DMS79 (cell line): ENCODE data around the gene PITHD1.
"Not testable (repeated sequence)": the region's sequence is repeated elsewhere in the genome, so short reads cannot be mapped to it uniquely, and the experiment has no call there.

ENCODE experiments used
- DNase-seq: peaks from one replicate; lab custom pipeline; 2025; lab: John Stamatoyannopoulos, UW

The PITHD1 gene

DNA sequence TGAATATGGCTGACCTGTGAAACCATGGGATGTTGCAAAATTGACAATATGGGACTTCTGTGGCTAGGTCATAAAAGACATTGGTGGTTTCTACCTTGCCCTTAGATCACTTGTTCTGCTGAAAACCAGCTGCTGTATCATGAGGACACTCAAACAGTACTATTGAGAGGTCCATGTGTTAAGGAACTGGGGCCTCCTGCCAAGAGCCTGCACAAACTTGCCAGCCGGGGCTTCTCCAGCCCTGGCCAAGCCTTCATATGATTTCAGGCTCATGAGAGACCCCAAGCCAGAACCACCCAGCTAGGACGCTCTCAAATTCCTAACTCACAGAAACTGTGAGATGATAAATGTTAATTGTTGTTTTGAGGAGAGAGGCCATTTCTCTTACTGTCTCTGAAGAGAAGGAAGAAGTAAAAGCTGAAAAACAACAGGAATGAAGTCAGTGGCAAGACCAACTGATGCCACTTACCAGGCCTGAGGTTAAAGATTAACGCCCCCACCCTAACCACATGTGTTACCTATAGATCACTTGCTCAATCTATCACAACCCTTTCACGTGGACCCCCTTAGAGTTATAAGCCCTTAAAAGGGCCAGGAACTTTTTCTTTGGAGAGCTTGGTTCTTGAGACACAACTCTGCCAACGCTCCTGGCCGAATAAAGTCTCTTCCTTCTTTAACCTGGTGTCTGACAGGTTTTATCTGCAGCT, 3.9 kb upstream of the PITHD1 start:
- peak; percentile 86 for DNase-seq

DNA sequence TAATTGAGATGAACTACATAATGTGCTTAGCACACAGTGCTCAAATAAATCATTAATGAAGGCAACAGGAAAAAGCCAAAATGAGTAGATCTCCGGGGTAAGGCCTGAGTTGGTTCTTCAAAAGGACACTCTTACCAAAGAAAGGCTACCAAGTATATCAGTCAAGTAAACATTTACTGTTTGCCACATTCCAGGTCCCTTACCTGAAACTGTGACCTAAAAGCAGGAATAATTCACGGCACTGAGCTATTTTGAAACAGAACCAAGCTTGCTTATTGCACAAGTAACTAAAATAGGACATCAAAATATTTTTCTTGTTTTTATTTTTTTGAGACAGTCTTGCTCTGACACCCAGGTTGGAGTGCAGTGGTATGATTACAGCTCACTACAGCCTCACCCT, 2.0 kb upstream of the PITHD1 start:
- no peak for DNase-seq

DNA sequence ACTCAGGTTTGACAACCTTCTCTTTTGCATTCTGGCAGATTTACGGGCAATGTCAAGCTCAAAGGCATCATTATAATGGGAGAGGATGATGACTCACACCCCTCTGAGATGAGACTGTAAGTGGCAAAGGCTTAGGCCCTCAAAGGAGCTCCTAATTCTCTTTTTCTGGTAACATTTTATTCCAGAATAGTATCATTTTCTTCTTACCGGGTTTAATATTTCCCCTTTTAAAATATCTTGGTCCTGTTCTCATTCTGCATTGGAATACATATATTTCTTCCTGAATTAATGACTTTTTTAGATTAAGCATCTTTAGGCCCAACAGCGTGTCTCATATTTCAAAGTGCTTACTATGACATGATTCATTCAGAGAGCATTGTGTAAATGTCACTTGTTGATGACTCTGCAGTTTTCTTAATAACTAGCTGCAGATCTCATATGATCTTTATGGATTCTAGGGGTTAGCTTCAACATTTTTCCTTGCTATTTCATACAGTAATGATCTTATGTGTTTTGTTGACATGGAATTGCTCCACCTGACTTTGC, 1.7 kb downstream of the PITHD1 start:
- DNase-seq: no peak

DNA sequence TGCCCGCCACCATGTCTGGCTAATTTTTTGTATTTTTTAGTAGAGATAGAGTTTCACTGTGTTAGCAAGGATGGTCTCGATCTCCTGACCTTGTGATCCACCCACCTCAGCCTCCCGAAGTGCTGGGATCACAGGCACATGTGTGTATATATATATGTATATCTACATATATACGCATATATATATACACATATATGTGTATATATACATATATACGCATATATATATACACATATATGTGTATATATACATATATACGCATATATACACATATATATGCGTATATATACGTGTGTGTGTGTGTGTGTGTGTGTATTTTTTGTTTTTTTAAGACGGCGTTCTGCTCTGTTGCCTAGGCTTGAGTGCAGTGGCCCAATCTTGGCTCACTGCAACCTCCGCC, 4.9 kb downstream of the PITHD1 start:
- not testable (repeated sequence) for DNase-seq

DNA sequence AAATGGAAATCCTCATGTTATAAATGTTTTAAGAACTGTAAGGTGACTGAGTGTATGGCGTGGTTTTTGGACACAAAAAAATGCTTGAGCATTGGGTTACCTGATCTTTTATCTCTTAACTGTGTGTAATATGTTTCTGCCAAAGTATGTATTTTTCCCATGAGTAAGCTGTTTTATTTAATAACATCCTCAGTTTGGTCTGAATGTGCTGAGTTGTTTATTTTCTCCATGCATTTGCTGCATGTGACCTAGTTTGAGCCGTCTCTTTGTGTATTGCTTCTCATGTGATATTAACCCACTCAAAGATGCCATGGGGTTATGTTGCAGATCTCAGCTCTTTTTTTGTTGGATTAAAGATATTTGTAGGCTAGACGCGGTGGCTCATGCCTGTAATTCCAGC, 6.6 kb downstream of the PITHD1 start:
- no peak for DNase-seq

DNA sequence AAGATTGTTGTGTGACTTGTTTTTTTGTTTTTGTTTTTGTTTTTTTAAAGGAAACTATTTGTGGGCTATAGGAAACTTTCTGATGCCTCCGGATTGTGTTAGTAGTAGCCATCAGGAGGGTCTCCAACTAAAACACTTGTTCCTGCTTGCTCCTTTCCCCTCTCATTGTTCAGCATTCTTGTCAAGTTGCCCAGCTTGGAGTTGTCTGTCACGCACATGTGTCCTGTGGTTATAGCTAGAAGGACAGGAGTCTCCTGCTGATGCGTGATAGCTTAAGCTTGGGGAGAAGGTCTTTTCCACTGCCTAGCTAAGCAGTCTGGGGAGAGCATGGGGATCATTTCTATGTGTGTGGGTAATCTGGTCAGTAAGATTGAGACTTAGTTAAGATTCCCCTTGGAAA, 9.5 kb downstream of the PITHD1 start:
- no peak for DNase-seq

DNA sequence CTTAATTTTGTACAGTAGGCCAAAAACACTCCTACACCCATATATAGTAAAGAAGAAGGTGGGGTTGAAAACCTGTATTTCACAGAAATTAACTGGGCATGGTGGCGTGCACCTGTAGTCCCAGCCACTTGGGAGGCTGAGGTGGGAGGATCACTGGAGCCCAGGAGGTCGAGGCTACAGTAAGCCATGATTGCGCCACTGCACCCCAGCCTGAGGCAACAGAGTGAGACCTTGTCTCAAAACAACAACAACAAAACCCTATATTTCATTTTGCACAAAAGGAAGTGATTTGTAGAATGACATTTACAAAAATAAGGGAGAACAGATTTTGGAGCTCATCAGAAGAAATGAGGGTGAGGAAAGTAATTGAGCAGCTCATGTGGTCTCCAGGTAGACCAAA, 10.5 kb downstream of the PITHD1 start:
- no peak for DNase-seq

DNA sequence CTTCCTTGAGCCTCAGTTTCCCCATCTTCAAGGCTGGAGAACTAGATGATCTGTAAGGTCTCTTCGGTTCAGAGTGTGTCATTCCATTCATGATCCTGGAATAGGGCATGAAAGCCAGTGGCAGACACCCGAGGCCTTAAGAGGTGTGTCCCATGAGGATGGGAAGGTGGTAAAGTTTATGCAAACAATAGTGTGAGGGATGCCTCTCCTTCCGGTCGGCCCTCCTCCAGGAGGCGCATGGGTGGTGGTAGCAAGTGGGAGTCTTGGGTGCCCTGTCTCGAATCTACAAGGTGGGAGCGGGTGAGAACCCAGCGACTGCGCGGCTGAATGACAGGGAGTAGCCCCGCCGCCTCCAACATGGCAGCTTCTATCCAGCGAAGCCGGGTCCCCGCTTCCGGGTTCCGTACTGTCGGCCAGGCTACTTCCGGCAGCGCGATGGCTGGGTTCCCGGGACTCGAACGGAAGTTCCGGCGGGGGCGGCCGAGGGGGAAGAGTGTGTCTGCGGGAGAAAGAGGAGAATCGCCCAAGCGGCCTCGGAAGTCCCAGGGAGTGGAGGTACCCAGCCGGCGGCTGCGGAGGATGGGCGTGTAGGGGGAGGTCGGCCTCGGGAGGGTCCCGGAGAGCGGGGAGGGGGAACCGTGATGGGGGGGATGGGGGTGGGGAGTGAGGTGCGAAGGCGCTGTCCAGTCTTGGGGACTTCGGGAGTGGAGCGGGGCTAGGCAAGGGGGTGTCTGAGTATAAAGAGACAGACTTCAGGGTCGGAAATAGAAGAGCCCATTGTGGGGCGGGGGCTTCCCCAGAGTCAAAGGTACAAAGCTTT, 12.7 kb downstream of the PITHD1 start, which contains the start of gene LYPLA2:
TSS of gene LYPLA2 (plus strand) at position 450 of the 820 bp plus-strand sequence. CDS start 1,538 bp downstream, outside the sequence.
- DNase-seq: peak; percentile 85

DNA sequence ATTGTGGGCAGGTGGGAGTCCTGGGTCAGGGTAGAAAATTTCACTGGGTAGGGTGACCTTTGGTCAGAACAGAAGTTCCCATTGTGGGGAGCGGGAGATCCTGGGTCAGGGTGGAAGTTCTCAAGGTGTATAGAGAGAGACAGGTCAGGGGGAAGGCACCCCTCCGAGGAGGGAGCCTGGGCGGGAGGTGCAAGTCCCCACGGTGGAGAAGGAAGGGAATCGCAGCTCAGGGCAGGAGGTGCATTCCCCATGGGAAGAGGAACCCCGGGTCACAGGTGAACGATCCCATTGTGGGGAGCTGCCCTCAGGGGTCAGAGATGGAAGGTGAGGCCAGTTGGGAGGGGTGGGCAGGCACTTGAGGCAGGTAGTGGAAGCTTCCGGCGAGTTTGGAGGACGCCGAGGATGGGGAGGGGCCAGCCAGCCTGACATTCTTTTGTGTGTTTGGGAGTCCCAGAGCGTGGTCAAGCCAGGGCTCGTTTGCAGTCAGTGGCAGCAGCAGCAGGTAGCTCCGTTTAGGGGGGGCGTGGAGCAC, 13.4 kb downstream of the PITHD1 start:
- peak; percentile 22 for DNase-seq

DNA sequence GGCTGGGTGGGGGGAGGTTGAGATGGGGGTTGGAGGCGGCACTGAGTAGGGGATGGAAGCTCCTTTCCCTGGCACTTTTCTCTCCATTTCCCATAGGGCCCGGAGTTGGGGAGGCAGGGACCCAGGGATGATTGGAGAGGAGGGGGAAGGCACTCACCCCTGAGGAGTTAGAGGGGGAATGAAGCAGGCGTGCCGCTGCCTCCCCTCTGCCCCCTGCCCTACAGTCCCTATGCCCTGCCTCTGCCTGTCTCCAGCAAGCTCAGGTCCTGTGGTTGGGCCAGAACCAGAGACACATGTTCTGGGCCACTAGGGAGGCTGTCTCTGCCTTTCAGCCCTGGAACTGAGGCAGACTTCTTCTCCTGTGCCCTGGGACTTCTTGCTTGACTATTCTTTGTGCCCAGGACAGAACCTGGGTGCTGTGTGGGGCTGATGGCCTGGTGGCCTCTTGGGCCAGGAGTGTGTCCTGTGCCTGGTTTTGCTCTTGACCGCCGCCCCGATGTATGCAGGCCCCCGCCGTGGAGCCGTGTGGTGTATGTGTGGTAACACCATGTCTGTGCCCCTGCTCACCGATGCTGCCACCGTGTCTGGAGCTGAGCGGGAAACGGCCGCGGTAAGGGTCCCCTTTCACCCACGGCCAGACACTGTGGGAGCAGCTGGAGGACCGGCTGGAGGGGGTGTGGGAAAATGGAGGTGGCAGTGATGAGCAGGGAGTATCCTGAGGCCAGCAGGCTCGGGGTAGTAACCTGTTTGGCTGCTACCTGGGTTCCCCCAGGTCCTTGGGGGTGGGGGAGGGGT, 14.1 kb downstream of the PITHD1 start:
- no peak for DNase-seq

DNA sequence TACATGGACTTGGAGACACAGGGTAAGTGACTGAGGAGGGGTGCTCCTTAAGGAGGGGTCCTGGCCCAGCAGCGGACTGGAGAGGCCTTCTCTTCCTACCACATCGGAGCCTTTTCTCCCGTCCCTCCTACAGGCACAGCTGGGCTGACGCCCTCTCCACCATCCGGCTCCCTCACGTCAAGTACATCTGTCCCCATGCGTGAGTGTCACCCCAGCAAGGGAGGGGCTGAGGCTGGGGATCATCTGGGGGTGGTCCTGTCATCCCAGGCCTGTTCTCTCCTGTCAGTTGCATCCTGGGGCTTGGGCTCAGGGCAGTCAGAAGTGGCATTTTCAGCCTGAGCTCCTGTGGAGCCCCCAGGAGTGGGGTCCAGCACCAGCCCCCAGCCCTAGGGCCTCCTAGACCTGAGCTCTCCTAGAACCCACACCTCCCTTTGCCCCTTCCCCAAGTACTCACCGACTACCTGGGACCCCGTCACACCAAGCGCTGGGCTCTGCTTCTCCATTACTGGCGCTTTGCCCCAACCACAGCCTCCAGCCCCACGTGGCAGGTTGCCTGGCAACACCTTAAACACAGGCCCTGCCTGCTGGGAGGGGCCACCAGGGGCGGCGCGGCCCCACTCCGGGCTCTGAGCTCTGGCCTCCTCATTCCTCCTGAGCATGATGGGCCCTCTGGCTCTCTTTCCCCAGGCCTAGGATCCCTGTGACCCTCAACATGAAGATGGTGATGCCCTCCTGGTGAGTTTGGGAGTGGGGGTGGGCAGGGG, 15.0 kb downstream of the PITHD1 start:
- DNase-seq: no peak

DNA sequence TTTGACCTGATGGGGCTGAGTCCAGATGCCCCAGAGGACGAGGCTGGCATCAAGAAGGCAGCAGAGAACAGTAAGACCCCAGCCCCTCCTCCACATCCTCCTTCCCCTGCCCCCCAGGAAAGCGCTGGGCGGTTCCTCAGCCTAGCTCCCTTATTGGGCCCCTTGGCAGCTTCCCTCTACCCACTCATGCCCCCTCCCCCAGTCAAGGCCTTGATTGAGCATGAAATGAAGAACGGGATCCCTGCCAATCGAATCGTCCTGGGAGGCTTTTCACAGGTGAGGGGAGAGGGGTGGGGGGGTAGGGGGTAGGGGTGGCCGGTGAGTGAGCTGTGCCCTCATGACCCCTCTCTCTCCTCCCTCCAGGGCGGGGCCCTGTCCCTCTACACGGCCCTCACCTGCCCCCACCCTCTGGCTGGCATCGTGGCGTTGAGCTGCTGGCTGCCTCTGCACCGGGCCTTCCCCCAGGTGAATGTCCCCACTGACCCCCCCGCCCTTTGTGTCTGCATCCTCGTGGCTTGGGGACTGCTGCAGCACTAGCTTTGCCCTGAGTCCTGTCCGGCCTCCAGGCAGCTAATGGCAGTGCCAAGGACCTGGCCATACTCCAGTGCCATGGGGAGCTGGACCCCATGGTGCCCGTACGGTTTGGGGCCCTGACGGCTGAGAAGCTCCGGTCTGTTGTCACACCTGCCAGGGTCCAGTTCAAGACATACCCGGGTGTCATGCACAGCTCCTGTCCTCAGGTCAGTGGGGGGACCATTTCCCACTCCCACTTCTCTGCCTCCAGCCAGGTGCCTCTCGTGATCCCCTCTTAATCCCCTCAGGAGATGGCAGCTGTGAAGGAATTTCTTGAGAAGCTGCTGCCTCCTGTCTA, 15.9 kb downstream of the PITHD1 start:
- no peak for DNase-seq

DNA sequence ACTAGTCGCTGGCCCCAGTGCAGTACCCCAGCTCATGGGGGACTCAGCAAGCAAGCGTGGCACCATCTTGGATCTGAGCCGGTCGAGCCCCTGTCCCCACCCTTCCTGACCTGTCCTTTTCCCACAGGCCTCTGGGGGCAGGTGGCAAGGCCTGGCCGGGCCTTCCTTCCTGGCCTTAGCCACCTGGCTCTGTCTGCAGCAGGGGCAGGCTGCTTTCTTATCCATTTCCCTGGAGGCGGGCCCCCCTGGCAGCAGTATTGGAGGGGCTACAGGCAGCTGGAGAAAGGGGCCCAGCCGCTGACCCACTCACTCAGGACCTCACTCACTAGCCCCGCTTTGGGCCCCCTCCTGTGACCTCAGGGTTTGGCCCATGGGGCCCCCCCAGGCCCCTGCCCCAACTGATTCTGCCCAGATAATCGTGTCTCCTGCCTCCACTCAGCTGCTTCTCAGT, 16.5 kb downstream of the PITHD1 start:
- not testable (repeated sequence) for DNase-seq

DNA sequence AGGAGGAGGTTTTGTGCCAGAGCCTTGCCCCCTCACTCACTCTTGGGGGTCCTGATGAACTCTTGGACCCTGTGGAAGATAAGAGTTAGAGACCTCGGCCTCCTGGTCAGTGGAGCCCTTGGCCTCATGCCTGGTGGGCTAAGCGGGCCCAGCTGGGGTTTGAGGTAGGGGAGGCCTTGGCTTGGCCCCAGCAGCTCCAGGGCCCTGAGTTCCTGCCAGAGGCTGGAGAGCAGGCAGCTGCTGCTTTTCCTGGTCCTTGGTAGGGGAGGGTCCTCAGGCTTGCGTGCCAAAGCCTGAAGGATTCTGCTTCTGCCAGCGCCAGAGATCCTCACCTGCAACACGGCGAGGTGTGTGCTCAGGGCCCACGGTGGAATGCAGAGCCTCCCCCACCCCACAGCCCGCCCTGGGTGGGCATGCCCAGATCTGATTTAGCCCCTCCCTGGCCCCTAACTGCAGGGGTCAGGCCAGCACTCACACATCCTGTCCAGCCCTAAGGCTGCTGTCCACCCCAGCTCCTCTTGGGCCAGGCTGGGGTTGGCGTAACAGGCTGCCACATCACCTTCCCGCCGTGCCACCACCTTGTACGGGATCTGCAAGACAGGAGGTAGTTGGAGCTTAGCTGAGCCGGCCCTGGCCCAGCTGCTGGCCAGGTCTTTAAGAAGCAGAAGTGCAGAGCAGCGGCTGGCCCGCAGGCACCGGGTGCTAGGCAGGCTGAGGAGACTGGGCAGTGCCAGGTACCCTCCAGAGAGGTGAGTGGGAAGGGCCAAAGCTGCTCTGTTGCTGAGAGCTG, 17.7 kb downstream of the PITHD1 start:
- DNase-seq: no peak

DNA sequence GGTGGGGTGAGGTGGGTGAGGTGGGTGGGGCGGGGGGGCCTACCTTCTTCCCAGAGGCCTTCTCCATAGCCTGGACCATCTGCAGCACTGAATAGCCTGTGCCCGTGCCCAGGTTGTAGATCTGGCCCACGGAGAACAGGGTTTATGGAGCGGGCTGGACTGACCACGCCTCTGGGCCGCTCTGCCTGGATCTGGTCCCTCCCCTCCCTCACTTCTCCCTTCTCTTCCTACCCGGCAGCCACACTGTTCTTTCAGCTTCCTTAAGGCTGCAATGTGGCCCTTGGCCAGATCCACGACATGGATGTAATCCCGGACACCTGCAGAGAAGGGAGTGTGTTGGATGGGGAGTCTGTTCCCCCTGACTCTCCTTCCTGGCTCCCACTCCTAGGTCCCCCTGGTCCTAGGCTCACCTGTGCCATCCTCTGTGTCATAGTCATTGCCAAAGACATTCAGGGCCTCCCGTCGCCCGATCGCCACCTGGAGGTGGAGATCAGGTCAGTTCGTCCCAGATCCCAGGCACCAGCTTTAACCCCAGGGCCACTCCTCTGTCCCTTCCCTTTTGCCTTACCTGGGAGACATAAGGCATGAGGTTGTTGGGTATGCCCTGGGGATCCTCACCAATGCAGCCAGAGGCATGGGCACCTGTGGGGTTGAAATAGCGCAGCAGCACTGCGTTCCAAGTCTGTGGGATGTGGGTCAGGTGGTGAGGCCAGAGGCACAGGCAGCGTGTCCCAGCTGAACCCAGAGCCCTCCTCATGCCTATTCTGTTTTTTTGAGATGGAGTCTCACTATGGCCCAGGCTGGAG, 18.5 kb downstream of the PITHD1 start:
- DNase-seq: no peak

DNA sequence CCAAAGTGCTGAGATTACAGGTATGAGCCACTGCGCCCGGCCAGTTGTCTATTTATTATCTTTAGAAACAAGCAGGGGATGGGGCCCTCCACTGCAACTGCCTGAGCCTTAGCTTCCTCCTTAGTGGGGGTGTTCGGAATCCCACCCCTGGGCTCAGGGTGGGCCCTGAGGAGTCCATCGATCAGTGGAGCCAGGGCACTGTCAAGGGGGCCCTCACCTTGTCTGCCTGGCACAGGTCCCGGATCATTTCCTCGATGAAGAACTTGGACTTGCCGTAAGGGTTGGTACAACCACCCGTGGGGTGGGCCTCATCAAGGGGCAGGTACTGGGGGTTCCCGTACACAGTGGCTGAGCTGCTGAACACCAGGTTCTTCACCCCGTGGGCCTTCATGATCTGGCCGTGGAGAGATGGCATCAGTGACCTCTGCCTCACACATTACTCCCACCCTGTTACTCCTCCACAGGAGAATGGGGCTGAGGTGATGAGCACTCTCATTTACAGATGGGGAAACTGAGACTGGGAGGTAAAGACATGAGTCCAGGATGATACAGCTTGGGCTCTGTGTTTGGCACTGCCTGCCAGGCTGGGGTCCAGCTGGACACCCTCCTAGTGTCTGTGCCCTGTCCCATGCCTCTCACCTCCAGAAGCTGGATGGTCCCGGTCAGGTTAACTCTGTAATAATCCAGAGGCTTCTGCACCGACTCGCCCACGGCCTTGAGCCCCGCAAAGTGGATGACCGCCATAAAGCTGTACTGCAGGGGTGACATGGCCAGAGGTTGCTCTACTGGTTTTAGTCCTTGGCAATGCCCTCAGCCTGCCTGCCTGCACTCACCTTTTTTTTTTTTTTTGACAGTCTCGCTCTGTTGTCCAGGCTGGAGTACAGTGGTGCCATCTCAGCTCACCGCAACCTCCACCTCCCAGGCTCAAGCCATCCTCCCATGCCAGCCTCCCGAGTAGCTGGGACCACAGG, 19.5 kb downstream of the PITHD1 start:
- DNase-seq: no peak

DNA sequence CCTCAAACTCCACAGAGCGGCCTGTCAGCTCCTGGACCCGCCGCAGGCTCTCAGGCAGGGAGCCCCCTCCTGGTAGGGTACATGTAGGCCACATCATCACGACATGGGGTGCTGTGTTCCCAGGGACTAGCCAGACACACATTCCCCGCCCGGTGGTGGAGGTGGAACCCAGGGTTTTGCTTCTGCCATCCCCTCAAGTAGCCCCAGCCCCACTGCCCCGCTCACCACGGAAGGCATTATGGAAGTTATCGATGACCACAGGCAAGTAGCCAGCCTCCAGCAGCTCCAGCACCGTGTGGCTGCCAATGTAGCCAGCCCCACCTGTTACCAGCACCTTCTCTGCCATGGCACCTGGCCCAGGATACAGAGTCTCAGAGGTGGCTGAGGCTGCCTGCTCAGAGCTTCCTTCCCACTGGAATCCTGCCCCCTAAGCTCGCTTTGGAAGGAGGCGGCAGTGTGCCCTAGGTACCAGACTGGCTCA, 20.5 kb downstream of the PITHD1 start:
- no peak for DNase-seq
